HG02678 (cell line): ENCODE results near the gene STK33.

Experiments
- ATAC-seq: cut with Tn5 transposase; IDR thresholded peaks from one replicate; pipeline ENCODE4 v1.9.1; 2021; ENCODE audit warnings: mild to moderate bottlenecking, moderate library complexity; ENCODE audit not compliant: unreplicated experiment

Gene STK33

GRCh38 chr11:8442301-8442700, 151.7 kb downstream of the STK33 start:
- no peak for ATAC-seq

DNA sequence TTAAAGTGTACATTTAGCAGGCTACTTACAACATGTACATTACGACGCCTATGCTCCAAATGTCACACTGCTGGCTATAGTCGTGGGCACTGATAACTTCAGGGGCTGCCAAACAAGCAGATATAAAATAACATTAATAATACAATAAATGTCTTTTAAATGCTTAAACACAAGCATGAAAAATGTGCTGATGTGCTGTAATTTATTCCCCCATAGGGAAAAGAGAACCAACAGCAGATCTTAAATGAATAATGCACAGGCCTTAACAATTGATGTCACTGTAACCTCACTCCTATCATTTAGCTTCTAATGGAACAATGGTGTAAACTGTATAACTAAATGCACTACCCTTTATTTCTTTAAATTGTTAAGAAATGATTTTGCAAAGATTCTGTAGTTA, 153.4 kb downstream of the STK33 start:
- no peak for ATAC-seq

- no peak for ATAC-seq
Measured at GRCh38 chr11:8429483-8429882, 164.5 kb downstream of the STK33 start.

GRCh38 chr11:8426076-8426475, 168.0 kb downstream of the STK33 start:
- ATAC-seq, result no peak

DNA sequence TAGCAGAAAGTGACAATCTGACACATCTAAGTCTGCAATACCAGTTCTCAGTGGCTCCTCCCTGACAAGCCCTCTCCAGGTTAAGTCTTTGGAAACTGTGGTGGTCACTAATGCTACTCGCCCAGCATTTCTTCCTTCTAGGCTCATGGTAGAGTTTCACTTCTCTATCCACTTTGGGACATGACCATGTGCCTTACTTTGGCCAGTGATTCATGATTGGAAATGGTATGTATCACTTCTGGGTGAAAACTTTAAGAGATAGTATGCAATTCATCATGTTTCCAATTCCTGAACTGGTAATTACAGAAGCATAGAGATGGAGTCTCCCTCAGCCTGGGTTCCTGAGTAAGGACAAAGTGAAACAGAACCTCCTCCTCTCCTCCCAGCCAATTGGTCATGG, 178.8 kb downstream of the STK33 start:
- no peak for ATAC-seq

DNA sequence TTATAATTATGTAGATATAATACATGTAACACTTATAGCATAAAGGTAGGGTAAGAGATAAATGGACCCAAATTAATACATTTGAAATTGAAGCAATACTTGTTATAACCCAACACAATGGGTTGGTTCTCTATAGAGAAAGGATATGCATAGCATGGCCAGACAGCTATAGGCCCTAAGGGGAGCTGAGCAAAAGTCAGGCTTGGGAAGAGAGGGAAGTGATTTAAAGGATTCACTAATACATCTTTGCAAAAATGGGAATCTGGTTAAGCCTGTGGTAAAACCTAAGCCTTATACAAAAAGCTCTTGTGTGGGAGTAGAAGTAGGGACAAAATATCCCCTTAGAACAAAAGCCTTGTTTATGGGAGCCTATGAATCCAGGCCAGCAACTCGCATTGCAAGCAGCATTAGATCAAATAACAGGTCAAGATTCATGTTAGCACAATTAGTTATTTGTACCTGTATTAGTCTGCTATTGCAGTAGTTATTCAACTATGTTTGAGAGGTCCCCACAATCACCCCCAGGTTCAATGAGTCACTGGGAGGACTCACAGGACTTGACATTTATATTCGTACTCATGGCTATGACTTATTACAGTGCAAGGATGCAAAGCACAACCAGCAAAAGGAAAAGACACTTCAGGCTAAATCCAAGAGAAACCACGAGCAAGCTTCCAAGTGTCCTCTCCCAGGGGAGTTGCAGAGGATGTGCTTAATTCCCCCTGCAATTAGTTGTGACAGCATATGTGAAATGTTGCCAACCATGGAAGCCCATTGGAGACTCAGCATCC, 185.7 kb downstream of the STK33 start:
- no peak for ATAC-seq

DNA sequence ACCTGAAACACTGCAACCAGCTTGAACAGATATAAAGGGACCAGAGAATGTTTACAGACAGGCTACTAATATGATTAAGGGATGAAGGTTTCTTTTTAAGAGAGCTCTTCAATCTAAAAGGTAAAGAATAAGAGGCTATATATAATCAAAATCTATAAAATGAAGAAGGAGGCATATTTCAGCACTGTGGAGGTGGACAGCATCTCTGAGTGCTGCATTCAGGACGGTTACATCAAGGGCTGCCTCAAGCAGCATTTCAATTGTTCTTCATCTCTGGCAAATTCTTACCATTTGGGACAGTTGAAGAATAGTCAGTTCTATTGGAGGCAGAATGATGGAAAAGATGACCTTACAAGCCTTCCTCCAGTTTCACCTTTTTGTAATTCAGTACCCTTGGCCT, 190.7 kb downstream of the STK33 start:
- no peak for ATAC-seq

GRCh38 chr11:8392886-8393285, 201.1 kb downstream of the STK33 start:
- ATAC-seq, result no peak

GRCh38 chr11:8392166-8392565, 201.9 kb downstream of the STK33 start:
- ATAC-seq, result no peak

- no peak for ATAC-seq
Measured at GRCh38 chr11:8390851-8391612, 203.0 kb downstream of the STK33 start.

DNA sequence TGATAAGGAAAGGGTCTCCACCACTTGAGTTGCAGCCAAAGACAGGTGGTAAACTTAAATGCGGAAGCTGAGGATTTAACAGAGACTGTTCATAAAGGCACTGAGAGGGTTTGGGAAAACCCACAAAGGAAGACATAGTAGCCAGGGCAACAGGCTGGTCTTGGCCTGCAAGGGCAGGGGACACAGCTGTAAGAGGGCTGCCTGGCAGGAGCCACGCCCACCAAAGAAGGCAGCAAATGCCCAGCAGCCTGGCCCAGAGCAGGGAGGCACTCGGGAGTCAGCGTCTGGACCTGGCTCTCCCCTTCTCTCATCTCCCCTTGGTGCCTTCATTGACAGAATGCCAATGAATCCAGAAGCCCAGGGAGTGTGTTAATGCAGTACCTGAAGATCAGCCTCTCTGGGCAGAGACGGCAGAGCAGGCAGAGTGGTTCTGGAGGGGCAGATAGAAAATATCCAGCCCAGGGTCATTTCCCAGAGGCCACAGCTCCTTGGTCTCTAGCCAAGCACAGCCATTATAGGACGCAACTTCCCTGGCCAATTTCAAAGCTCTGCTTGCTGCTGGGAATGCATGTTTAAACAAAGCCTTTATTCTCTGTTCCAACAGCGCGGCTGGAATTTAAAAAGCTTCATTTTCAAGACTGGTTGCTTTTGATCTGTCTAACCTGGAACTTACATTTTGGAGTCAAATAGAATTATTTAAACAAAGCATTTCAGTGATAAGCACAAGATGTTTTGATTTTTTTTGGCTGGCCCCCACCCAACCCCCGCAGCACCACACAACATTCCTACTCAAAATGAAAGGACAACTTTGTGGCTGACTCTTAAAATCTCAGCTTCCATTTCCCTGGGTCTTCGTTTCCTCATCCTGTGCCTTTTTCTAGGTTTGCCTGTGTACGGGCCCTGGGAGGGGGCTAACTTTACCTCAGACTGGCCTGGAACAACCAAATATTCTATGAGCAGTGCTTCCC, 204.7 kb downstream of the STK33 start:
- no peak for ATAC-seq

GRCh38 chr11:8387693-8388092, 206.3 kb downstream of the STK33 start:
- ATAC-seq, result no peak

DNA sequence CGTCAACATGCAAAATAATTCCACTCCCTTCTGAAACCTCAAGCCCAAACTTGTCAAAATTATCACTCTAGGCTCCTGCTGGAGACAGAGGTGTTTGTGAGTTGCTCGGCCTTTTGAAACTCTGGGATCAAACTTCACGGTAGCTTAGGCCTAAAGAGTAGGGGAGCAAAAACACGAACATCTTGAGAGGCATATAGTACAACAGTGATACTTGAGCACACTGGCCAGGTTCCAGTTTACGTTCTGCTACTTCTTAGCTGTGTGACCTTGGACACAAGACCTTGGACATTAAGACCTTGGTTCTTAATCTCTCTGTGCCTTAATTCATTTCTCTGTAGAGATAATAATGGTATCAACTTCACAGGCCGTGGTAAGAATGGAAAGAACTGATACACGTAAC, 206.9 kb downstream of the STK33 start:
- ATAC-seq, result no peak

GRCh38 chr11:8386134-8386864, 207.7 kb downstream of the STK33 start:
- no peak for ATAC-seq

DNA sequence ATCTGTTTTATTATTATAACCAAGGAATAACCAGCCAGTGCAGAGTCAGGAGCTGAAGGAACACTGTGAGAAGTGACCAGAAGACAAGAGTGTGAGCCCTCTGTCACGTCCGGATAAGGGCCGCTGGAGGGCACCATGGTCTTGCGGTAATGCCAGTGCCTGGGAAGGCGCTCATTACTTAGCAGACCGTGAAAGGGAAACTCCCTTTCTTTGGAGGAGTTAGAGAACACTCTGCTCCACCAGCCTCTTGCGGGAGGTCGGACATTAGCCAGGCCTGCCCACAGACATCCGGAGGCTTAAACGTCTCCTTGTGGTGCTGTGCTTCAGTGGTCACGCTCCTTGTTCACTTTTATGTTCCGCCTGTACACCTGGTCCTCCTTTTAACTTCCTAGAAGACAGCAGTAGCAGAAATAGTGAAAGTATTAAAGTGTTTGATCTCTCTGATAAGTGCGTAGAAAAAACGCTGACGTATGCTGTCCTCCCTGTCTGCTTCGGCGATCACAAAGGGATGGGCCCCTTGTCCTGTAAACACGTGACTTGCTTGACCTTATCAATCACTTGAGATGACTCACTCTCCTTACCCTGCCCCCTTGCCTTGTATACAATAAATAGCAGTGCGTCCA, 209.7 kb downstream of the STK33 start:
- no peak for ATAC-seq

GRCh38 chr11:8383627-8384026, 210.4 kb downstream of the STK33 start:
- no peak for ATAC-seq

- ATAC-seq, result no peak
Measured at GRCh38 chr11:8383227-8383626, 210.8 kb downstream of the STK33 start.

DNA sequence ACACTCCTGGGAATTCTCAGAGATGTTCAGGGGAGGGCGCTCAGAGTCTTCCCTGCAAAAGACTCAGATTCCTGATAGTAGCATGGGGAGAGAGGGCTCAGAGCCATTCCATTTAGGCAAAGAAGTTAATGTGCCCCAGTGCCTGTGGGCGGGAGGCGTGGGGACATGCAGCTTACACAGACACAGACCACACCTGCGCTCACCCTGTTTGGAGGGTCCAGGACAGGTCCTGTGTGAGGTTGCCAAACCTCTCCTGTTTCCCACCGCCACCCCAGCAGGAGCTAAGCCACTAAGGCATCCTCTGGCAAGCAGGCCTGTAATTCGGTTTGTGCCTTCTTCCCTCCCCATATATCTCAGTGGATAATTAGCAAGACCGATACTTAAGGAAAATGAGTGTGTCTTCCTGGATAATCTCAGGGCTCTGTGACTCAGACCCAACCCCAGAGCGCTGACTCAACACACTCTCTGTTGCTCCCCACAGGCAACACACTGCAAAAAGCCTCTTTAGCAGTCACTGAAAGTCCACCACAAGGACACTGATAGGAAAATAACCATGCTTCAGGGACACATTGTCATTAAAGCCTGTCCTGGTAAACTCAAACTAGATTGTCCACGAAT, 211.5 kb downstream of the STK33 start:
- no peak for ATAC-seq

GRCh38 chr11:8381871-8382396, 212.1 kb downstream of the STK33 start:
- no peak for ATAC-seq
